ENCODE data around the gene ZNF326.
"Not testable (repeated sequence)": the region's sequence is repeated elsewhere in the genome, so short reads cannot be mapped to it uniquely, and the experiment has no call there.

GRCh38 chr1:90064109-90064508, 69.2 kb downstream of the ZNF326 start:
- TF ChIP-seq CTCF, POLR2A (IDR thresholded peaks at IDR 0.05): not testable (repeated sequence)
